ENCODE results near the gene SGCD. TPM values are rescaled to one million over a fixed set of nuclear protein-coding genes. Genes with fewer than 3 reads are reported as not detected.

The SGCD gene
- total RNA-seq, 1 experiment from 2014 or later, result not detected

- no peak for TF ChIP-seq TCF7L2 (IDR thresholded peaks at IDR 0.05; ENCODE audit: borderline replicate concordance, extremely low read depth, insufficient read depth, insufficient read length)
- no peak for TF ChIP-seq YY1 (IDR thresholded peaks at IDR 0.05; ENCODE audit: extremely low read depth, insufficient replicate concordance, low read depth, low read length)
- no peak for TF ChIP-seq EZH2 (IDR thresholded peaks at IDR 0.05)
- no peak for TF ChIP-seq CBX3 (IDR thresholded peaks at IDR 0.05; ENCODE audit: low read depth)
- no peak for TF ChIP-seq ZFX (IDR thresholded peaks at IDR 0.05)
- no peak for TF ChIP-seq MAX (IDR thresholded peaks at IDR 0.05)
- no peak for TF ChIP-seq EZH2phosphoT487 (IDR thresholded peaks at IDR 0.05; ENCODE audit: borderline replicate concordance)
- TF ChIP-seq SP1 (IDR thresholded peaks at IDR 0.05; ENCODE audit: low read depth), result no peak
Observed at GRCh38 chr5:156500755-156501154, 173.8 kb downstream of the SGCD start (continued).

GRCh38 chr5:156505101-156505500, 178.1 kb downstream of the SGCD start:
- BruUV-seq (replicated peaks), result no TSS peak
- intact Hi-C loops (cut with micrococcal nuclease), result no loop called here
- H3K4me1 ChIP-seq (ENCODE audit: control insufficient read depth in 1 of 2, insufficient read depth in 2 of 2, low read length in 2 of 2), result no peaks in the 10 kb centered on the region
- H3K27me3 ChIP-seq (ENCODE audit: insufficient read depth, low read length), result no peaks in the 10 kb centered on the region
- H3K79me2 ChIP-seq (ENCODE audit: insufficient read depth, low read length), result no peaks in the 10 kb centered on the region
- H3K36me3 ChIP-seq (ENCODE audit: control insufficient read depth in 1 of 2, insufficient read depth in 2 of 2, low read length in 2 of 2), result no peaks in the 10 kb centered on the region
- no peak for ATAC-seq
- H3K4me3 ChIP-seq (replicated peaks in 1 of 2; ENCODE audit: low read depth in 1 of 2, low read length in 2 of 2), result no peak overlapping the region
- no peaks in the 10 kb centered on the region for H3K9me2 ChIP-seq (ENCODE audit: insufficient read depth)
- RAD21 ChIA-PET (ENCODE audit: low non-redundant PET in 1 of 2, low total read pairs in 2 of 2, uncharacterized antibody in 2 of 2, unreplicated experiment in 2 of 2), result no interaction called here
- TF ChIP-seq POLR2AphosphoS5 (IDR thresholded peaks at IDR 0.05; ENCODE audit: low read depth, low read length), result no peak
- TF ChIP-seq EZH2 (IDR thresholded peaks at IDR 0.05), result no peak
- no peak for TF ChIP-seq SRF (IDR thresholded peaks at IDR 0.05; ENCODE audit: low read depth)
- no peak for TF ChIP-seq TCF7L2 (IDR thresholded peaks at IDR 0.05; ENCODE audit: borderline replicate concordance, extremely low read depth, insufficient read depth, insufficient read length)
- TF ChIP-seq MAX (IDR thresholded peaks at IDR 0.05), result no peak
- TF ChIP-seq SP1 (IDR thresholded peaks at IDR 0.05; ENCODE audit: low read depth), result no peak
- TF ChIP-seq JUND (IDR thresholded peaks at IDR 0.05), result no peak
- H3K9me3 ChIP-seq (ENCODE audit: control insufficient read depth in 1 of 2, insufficient read depth in 1 of 2, low read depth in 1 of 2, low read length in 2 of 2), result no peaks in the 10 kb centered on the region; a peak in 1 of 4 replicates
- CTCF ChIA-PET, result no interaction called here
- no peak overlapping the region for H3K27ac ChIP-seq (ENCODE audit: low read depth, low read length)
- no peaks in the 10 kb centered on the region for H4K20me1 ChIP-seq (ENCODE audit: insufficient read depth)
- no peak for DNase-seq (ENCODE audit: low read depth, low spot score)
- no peak overlapping the region for H2AFZ ChIP-seq (ENCODE audit: low read depth, low read length, poor library complexity, severe bottlenecking)
- H3K9ac ChIP-seq (ENCODE audit: low read length), result no peak overlapping the region
- H3K4me2 ChIP-seq (ENCODE audit: low read length), result no peak overlapping the region
- POLR2A ChIA-PET, result no interaction called here

All from HCT116 (cell line).